Muscle of back (tissue), 11 donors: ENCODE results near the gene FHIT. TPM values are rescaled to one million over a fixed set of nuclear protein-coding genes. Genes with fewer than 3 reads are reported as not detected.

Source experiments
- DNase-seq, 3 donors: peaks; one replicate each; pipeline versions ENCODE4 v3.0.0 to v3.0.0-alpha.2; 2013
- polyA plus RNA-seq, 10 donors: library from polyadenylated mRNA; unstranded; fragments of 120-200 nt; gene quantifications; one replicate each; pipeline ENCODE4 v1.2.1, GENCODE V29; 2013; ENCODE audit not compliant: insufficient read length in 10 of 10

FHIT gene
- polyA plus RNA-seq, 10 donors, result 4.2 to 8.0 (median 5.8) TPM

- DNase-seq, result no peak
These were observed 483.7 kb downstream of the FHIT start for GRCh38 chr3:60767536-60767935.

- no peak for DNase-seq
These were observed 485.5 kb downstream of the FHIT start for GRCh38 chr3:60765776-60766175.

DNA sequence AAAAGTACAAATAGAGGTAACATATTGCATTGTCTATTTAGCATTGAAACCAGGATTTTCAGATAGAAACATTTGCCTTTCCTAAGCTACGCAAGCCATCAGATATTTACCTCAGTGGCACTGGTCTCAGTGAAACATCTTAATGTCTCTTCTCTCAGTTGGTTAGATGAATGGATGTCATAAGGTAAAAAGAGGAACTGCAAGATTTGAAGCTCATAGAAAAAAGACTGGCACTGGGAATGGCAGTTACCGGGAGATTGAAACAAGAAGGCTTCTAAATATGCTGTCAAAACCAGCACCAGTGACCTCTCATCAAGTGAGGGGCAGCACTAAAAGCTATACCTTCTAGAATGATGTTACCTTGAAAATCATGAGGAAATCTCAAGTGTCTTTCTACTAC is 486.4 kb downstream of the FHIT start:
- no peak for DNase-seq

- no peak for DNase-seq
These were observed 491.1 kb downstream of the FHIT start for GRCh38 chr3:60760145-60760544.

DNA sequence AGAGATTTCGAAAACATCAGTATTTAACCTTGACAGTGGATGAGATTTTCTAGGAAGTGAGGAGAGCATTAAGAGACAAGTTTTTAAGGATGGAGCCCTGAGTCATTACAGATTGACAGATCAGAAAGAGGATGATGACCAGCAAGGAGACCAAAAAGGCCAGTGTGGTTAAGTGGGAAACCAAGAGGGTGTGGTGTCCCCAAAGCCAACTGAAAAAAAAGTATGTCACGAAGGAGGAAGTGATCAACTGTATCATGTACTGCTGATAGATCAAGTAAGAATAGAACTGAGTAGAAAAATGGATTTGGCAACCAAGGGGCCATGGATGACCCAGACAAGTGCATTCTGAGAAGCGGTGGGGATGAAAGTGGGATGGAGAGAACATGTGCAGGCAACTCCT is 491.8 kb downstream of the FHIT start:
- no peak for DNase-seq

DNA sequence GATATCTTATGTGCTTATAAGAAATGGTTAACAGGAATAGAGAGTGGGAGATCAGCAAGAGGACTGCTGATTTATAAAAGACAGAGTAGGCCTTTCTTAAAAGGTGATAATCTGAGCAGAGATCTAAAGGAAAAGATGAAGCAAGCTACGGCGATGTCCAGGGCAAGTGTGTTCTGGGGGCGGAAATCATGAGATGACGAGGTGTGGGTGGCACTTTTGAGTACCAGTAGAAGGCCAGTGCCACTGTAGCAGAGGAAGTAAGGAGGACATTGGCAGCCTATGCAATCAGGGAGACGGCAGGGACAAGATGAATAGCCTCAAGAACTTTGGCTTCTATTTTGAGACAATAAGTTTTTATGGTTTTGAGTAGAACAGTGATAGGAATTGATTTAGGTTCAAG is 492.4 kb downstream of the FHIT start:
- no peak for DNase-seq

DNA sequence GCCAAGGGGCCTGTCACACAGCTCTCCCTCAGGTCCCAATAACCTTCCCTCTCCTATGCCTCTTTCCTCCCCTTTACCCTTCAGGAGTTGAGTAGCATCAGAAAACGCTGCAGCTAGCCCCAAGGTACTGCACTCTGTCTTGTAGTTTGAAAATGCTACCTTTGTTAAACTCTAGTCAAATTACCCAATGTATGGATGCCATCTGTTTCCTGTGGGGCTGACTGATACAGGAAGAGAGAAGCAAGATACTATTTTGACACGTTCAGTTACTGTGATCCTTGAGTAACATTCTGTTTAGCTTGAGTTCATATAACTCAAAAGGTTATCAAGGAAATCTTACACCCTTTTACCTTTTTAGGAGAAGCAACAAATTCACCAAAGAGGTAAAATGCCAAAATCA is 493.1 kb downstream of the FHIT start:
- DNase-seq, result no peak

DNA sequence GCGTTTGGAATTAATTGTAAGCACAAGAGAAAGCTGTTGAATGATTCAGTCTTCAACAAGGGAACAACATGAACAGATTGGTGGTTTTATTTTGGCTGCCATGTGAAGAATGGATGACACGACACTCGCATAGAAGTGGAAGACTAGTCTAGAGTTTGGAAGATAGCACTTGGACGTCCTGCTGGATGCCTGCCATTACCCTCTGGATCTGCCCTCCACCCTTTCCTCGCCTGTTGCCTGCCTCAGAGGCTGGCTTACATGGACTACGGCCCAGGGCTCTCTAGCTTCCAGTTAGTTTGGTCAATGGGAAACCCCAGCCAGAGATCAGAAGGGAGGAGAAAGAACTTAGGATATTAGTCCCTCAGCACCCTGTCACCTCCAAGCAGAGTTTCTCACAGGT is 493.5 kb downstream of the FHIT start:
- DNase-seq, result no peak

- no peak for DNase-seq
These were observed 494.8 kb downstream of the FHIT start for GRCh38 chr3:60756241-60757030.

DNA sequence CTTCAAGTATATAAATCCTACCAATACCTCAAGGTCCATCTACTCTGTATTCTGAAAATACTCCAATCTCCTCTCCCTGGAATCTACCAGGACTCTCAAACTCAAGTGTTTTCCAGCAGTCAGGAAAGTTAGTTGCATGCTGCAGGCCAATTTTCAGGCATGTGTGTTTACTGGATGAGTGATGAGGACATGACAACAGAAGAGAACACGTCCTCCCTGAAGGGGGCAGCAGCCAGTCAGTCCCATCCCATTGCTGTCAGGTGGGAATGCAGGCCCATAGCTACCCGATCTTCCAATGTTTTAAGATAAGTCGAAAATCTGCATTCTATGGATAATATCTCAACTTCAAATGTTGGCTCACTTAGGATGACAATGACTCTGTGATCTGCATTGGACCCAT is 496.2 kb downstream of the FHIT start:
- DNase-seq, result no peak

DNA sequence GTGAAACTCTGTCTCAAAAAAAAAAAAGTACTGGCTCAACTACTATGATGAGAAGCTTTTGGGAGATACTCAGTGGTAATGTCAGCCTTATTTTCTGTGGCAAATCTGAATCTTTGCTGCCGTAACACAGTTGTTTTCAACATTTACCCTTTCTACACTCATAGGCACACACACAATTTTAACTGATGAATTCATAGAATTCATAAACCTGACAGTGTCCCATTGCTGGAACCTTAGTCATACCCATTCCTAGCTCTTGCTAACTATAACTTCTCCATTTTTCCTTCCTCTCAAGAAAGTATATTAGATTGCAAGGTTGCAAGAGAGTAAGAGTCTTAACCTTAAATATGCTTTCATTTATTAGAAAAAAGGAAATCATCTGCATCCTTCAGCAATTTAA is 496.6 kb downstream of the FHIT start:
- peak in 1 of 3 donors; percentile 27 for DNase-seq

GRCh38 chr3:60752809-60753208 is 498.4 kb downstream of the FHIT start:
- DNase-seq, result peak; percentile 44 to 73 (median 71)

GRCh38 chr3:60746695-60747416 is 504.4 kb downstream of the FHIT start:
- peak in 1 of 3 donors; percentile 29 for DNase-seq

DNA sequence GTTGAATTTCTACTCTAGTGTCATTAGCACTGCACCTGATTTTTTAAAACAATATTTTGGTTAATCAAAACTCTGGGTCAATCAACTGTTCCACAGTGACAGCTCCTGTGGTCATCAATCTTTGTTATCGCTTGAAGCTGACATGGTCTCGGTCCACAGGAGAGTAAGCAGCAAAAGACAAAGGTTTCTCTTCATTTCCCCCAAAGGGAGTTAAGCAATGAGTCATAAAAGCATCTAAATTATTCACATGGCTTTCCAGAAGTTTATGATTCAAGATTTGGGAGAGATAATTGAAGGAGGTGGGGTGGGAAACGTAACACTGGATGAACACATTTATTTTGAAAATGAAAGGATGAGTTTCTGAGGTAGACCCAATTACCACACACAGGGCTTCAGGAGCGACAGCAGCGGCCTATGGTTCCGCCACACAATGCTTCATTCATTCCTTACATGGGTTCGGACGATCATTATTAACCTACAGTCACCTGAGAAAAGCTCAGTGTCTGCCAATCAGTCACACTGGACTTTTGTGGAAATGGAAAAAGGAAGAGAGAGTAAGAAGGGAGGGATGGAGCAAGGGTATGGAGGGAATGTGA is 505.1 kb downstream of the FHIT start:
- no peak for DNase-seq

DNA sequence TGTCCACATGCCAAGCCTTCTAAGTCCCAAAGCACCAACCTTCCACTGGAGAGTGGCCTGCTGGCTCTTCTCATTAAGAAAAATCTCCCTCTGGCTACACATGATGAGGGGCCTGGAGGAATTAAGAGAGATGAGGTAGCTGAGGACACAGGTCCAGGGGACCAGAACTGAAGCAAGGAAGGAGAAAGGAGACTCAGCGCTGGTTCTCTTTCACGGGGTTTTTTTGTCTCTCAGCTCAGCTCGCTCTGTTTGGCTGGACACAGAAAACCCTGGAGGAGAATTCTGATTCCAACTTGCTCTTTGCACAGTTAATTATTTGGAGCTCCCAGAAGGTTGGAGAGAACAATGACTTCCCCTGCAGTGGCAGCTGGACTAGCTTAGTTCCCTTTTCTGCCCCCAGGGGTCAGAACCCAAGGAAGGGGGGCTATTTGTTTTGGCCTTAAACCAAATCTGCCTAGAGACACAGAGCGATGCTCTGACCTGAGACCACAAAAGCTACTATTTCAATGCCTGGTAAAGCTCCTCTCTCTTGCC is 507.6 kb downstream of the FHIT start:
- peak in 2 of 3 donors; percentile 44 to 83 for DNase-seq

GRCh38 chr3:60742606-60743145 is 508.6 kb downstream of the FHIT start:
- peak in 2 of 3 donors; percentile 45 to 48 for DNase-seq

DNA sequence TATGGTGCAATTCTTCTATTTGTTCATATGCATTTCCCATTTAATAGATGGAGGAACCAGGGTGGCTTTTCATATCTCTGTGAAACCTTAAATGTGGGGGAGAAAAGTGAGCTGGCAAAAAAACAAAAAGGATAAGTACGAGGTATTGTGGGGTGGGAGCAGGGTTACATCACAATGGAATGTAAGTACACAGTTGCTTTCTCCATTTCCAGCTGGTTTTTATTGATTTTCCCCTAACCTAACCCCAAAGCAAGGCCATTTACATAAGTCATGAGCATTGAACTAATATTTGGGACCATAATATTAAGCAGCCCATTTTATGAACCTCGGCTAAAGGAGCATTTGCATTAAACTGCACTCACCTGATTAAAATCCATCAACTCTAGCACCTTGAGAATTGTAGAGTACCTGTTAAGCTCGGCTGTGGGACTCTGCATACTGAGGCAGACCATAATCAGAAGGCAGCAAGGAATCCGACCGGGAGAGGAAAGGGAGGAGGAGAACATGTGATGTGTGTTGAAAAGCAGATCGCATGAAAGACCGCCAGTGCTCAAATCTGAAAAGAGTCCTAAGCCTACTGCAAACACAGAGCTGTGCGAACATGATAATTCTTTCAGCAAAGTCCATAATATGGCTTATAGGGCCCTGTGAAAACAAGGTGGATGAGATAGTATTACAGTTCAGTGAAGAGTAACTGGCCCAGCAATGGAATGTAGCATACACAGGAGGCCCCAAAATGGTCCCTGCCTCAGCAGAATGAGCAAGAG is 513.4 kb downstream of the FHIT start:
- DNase-seq, result no peak

DNA sequence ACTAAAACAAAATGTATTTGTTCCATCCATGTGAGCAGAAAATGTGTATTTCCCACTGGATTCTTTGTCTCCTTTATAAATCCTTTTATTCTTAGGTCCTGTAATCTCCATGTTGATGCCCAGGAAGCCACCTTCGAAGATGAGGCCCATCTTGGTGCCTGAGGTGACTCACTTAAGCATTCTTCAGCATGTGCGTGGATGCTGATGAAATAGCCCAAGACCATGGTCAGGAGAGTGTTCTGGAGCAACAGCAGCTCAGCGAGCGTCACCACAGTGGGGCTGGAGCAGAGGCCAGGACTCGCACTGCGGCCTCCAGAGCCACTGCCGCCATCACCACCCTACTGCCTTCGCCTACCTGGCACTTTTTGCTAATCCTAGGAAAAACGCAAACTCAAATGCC is 520.9 kb downstream of the FHIT start:
- no peak for DNase-seq

GRCh38 chr3:60729056-60729455 is 522.2 kb downstream of the FHIT start:
- no peak for DNase-seq

GRCh38 chr3:60728006-60728405 is 523.2 kb downstream of the FHIT start:
- DNase-seq, result no peak

- no peak for DNase-seq
These were observed 530.5 kb downstream of the FHIT start for GRCh38 chr3:60720736-60721135.

DNA sequence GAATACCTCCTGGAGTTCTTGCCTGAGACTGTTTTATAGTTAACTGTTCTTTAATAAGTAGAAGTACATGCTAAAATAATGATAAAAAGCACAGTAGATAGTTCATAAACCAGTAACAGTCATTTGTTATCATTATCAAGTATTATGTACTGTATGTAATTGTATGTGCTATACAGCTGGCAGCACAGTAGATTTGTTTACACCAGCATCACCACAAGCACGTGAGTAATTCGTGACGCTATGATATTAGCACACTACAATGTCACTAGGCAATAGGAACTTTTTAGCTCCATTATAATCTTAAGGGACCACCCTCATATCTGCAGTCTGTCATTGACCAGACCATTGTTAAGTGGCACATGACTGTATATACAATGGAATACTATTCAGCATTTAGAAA is 534.7 kb downstream of the FHIT start:
- DNase-seq, result no peak
